ENCODE measurements around the gene OR2D3.

DNA sequence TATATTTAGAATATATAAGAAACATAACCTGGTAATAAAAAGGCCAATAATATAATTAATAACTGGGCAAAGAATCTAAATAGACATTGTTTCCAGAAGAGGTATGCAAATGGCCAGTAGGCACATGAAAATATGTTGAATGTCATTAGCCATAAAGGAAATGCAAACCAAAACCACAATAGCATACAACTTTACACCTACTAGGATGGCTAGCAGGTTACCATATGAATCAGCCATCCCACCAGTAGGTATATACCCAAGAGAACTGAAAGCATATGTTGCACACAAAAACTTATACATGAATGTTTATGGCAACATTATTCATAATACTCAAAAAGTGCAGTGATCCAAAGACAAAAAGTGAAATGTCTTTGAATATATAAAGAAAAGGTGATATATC is 25.8 kb upstream of the OR2D3 start:
- no peak for TF ChIP-seq CTCF (conservative IDR thresholded peaks at IDR 0.05)
- TF ChIP-seq EZH2 (IDR thresholded peaks at IDR 0.05; ENCODE audit: low read depth): no peak
